Astrocyte (in vitro differentiated cells and primary cell): ENCODE results near the gene CHMP3.

Experiments
- CTCF ChIP-seq: IDR thresholded peaks from 2 replicates; pipeline ENCODE4 v1.5.1; 2011; ENCODE audit warnings: low read depth, mild to moderate bottlenecking, inconsistent platforms, low read length, moderate library complexity; ENCODE audit not compliant: insufficient read depth
- EZH2 ChIP-seq: IDR thresholded peaks from 2 replicates; pipeline ENCODE4 v1.6.1; 2012; ENCODE audit warnings: mild to moderate bottlenecking, low read length, inconsistent platforms; ENCODE audit not compliant: insufficient read depth

- TF ChIP-seq EZH2 = no peak
- no peak for TF ChIP-seq CTCF
Observed at GRCh38 chr2:86482034-86482433, 81.2 kb downstream of the CHMP3 start.
